GM21367 (cell line): Measurements from ENCODE around the gene CLCNKA.
"Not testable (repeated sequence)": the region's sequence is repeated elsewhere in the genome, so short reads cannot be mapped to it uniquely, and the experiment has no call there.

ENCODE experiments used
- ATAC-seq: cut with Tn5 transposase; IDR thresholded peaks from one replicate; pipeline ENCODE4 v1.9.1; 2021; ENCODE audit not compliant: unreplicated experiment

The CLCNKA gene

GRCh38 chr1:16041200-16041599 is 19.4 kb downstream of the CLCNKA start:
- no peak for ATAC-seq

DNA sequence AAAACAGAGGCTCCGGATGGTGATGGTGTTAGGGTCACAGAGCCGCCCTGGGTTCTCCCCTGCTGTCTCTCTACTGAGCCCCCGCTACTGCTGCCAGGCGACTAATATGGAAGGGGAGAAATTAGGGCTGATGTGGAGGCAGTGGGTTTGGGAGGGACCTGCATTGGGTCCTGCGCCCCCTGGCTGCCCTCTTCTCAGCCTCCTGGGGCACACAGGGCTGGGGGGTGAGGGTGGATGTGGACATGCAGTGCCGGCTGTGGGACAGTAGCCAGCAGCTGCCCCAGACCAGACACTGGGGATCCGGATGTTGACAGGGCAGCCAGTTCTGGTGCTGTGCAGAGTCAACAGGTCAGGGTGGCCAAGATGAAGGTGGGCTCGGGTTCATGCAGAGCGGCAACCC is 20.3 kb downstream of the CLCNKA start:
- ATAC-seq, result no peak

GRCh38 chr1:16042654-16043053 is 20.8 kb downstream of the CLCNKA start:
- ATAC-seq, result not testable (repeated sequence)

DNA sequence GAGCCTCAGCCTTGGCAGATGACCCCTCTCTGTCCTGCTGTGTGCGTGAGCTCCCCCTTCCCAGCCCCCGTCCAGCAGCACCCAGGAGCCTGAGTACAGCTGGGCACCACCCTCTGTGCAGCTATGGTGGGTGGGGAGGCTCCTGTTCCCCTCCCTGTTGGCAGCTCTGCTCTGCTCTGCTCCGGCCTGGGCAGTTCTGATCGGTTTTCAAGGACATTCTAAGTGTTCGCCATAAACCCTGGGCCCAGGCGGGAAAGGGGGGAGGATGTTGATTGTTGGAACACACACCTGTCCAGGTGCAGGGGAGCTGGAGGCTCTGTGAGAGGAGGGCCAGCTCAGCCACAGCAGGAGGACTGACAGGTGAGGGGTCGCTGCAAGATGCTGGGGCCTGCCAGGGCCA is 21.7 kb downstream of the CLCNKA start, which contains the start of gene CLCNKB:
TSS of gene CLCNKB (plus strand) at position 262 of the 400 bp plus-strand sequence. CDS start 711 bp downstream, outside the sequence.
- no peak for ATAC-seq

- no peak for ATAC-seq
Observed at GRCh38 chr1:16043950-16044349, 22.1 kb downstream of the CLCNKA start.

- no peak for ATAC-seq
Observed at GRCh38 chr1:16046842-16047241, 25.0 kb downstream of the CLCNKA start.

DNA sequence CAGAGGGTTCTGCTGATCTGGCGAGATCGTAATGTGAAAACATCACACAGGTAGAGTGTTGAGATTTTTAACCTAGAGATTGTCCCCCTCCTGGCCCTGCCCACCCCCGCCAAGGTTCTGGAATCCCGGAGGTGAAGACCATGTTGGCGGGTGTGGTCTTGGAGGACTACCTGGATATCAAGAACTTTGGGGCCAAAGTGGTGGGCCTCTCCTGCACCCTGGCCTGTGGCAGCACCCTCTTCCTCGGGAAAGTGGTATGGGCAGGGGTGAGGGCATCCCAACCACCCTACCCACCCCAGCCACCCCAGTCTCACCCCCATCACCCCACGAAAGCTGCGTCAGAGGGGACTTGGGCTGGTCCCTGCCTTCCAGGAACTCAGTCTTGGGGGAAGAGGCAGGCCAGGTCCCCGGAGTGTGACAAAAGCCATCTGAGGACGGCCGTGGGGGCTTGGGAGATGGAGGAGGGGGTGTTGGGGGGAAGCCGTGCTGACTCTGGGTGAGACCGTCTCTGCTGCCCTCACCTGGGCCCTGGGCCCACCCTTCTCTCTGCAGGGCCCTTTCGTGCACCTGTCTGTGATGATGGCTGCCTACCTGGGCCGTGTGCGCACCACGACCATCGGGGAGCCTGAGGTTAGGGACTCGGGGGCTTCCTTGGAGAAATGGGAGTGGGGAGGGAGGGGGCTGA is 26.1 kb downstream of the CLCNKA start:
- ATAC-seq, result no peak

GRCh38 chr1:16048573-16049189 is 26.8 kb downstream of the CLCNKA start:
- no peak for ATAC-seq

DNA sequence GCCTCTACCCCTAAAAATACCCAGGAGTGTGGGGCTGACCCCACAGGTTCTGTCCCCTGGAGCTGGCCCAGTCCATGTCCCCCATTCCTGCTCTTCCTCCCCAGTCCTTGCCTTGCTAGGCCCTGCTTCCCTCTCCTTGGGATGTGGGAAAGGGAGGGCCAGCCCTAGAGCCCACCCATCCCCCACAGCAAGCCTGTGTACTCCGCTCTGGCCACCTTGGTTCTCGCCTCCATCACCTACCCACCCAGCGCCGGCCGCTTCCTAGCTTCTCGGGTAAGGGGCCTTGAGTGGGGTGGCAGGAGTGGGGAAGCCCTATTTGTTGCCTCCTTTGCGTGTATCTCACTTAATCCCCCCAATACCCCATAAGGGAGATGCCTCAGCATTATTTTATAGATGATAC is 28.5 kb downstream of the CLCNKA start:
- no peak for ATAC-seq

GRCh38 chr1:16051039-16051438 is 29.2 kb downstream of the CLCNKA start:
- ATAC-seq, result no peak

- not testable (repeated sequence) for ATAC-seq
Observed at GRCh38 chr1:16051949-16052348, 30.1 kb downstream of the CLCNKA start.

- no peak for ATAC-seq
Observed at GRCh38 chr1:16053781-16054502, 32.1 kb downstream of the CLCNKA start.

DNA sequence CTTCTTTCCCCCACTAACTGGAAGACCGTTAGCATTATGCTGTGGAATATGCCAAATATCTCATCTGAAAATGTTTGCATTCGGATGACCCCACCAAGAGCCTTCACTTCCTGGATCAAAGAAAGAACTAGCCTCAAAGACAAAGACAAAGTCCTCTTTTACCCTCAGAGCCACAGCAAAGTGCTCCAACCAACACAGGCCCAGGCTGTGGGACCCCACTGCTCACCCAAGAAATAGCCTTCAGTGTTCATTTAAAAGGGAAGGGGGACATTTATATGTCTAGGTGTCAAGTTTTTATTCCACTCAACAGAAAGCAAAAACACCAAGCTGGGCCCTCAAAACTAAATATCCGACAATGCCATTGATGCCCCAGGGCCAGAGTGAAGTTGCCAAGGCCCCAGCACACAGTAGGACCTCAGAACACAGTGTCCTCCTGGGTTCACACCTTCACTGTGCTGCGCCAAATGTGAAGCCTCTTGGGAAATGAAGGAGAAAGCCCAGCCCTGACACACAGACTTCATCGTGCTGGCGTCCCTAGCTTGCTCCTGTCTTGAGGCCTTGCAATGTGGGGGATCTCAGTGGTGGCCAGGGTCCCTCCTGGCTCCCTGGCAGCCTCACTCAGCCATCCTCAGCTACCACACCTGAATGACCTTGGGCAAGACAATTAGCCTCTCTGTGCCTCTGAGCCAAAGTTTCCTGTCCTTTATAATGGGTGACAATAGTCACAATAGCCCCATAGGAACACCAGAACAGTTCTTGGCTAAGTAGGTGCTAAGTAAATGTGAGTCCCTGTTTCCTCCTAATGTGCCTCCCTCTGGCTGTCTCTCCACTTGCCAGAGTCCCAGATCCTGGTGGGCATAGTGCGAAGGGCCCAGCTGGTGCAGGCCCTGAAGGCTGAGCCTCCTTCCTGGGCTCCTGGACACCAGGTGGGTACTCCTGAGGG is 33.0 kb downstream of the CLCNKA start:
- ATAC-seq, result no peak

- ATAC-seq, result no peak
Observed at GRCh38 chr1:16055613-16056520, 34.0 kb downstream of the CLCNKA start.

- not testable (repeated sequence) for ATAC-seq
Observed at GRCh38 chr1:16056521-16056912, 34.7 kb downstream of the CLCNKA start.

GRCh38 chr1:16057314-16057915 is 35.6 kb downstream of the CLCNKA start:
- not testable (repeated sequence) for ATAC-seq

- not testable (repeated sequence) for ATAC-seq
Observed at GRCh38 chr1:16058394-16059120, 36.7 kb downstream of the CLCNKA start.

- ATAC-seq, result no peak
Observed at GRCh38 chr1:16061266-16061665, 39.4 kb downstream of the CLCNKA start.
